GM12891 (cell line): ENCODE data around the gene GOLGA8T.
"Not testable (repeated sequence)": the region's sequence is repeated elsewhere in the genome, so short reads cannot be mapped to it uniquely, and the experiment has no call there.

Experiments used
- POLR2A ChIP-seq: IDR thresholded peaks from 2 replicates; pipeline ENCODE4 v1.6.1; 2011; ENCODE audit warnings: low read depth, low read length, control low read depth
- POLR2AphosphoS5 ChIP-seq: IDR thresholded peaks from 2 replicates; pipeline ENCODE4 v1.6.1; 2011; ENCODE audit warnings: low read depth, low read length, control low read depth
- POU2F2 ChIP-seq: IDR thresholded peaks from 2 replicates; pipeline ENCODE4 v1.6.1; 2011; ENCODE audit warnings: low read depth, mild to moderate bottlenecking, control low read depth, low read length, moderate library complexity
- TAF1 ChIP-seq: IDR thresholded peaks from 2 replicates; pipeline ENCODE4 v1.6.1; 2011; ENCODE audit warnings: low read depth, low read length, control low read depth

GRCh38 chr15:30164257-30164656 is 29.4 kb downstream of the GOLGA8T start:
- TF ChIP-seq POLR2A, POLR2AphosphoS5, TAF1, POU2F2: not testable (repeated sequence)
